ENCODE measurements around the gene SAMM50.

The SAMM50 gene

DNA sequence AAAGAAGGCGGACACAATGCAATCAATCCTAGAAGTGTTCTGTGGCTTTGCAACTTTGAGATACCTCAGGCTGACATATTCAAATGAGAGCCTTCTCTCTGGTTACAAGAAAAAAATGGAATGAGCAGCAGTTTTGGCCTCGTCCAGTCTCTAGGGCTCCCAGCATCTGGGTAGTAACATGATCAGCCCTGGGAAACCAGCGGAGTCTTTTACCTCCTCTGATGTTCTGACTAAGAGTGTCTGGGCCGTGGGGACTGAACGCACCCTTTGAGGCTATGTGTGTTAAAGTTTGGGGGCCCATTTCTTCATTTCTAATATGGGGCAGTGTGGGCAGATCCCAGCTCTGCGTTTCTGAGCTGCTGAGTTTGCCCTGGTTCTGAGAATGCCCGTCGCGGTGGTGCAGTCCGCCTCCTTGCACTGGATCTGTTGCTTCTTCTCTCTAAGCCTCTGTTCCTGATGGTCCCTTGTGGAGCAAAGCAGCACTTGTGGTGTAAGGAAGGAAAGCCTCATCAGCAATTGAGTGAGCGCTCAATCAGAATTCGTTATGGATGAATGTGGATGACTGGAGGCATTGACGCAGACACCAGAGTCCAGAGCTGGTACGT, 77.0 kb downstream of the SAMM50 start:
- DNase-seq: no peak

DNA sequence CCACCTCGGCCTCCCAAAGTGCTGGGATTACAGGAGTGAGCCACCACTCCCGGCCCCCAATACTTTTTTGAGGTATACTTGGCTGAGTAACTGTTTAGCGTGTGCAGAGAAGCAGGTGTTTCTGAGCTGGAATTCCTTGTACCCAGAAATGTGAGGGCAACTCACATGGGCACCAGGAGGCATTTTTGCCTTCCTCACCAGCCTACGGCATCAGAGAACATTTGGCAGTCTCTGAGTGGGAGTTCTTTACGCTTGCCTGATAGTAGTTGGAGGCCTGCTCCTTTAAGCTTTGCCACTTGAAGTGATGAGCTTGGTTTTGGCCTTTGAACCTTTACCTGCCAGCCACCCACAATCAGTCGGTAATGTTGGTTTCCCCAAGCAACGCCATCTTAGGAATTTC, 78.0 kb downstream of the SAMM50 start:
- DNase-seq: no peak

- DNase-seq: no peak
These were observed 78.5 kb downstream of the SAMM50 start for GRCh38 chr22:44033694-44034093.

GRCh38 chr22:44037519-44038375, 82.5 kb downstream of the SAMM50 start:
- DNase-seq: no peak

- no peak for DNase-seq
These were observed 84.4 kb downstream of the SAMM50 start for GRCh38 chr22:44039566-44040171.

GRCh38 chr22:44042249-44043218, 87.3 kb downstream of the SAMM50 start:
- DNase-seq: no peak

GRCh38 chr22:44045145-44045544, 89.9 kb downstream of the SAMM50 start:
- DNase-seq: no peak

Measured in T-helper 9 cell (primary cell).